ENCODE results near the gene CLIP2. TPM values are rescaled to one million over a fixed set of nuclear protein-coding genes. Genes with fewer than 3 reads are reported as not detected.

Gene CLIP2
- total and polyA plus RNA-seq, 2 of the 8 experiments (the other 6 are each of a cell fraction or from before 2014, with no cell fraction given) = 8.3 to 41.5 TPM

GRCh38 chr7:74360008-74360407 is 70.8 kb downstream of the CLIP2 start:
- Histone ChIP-seq H3K79me2 (ENCODE audit: control insufficient read depth in 1 of 2, insufficient read depth in 2 of 2, low read length in 2 of 2) (no peaks in the 10 kb centered on the region), H2BK15ac (ENCODE audit: low read length) (no peak overlapping the region), H2BK120ac (replicated peaks; ENCODE audit: low read depth, low read length) (no peak overlapping the region), H3K18ac (ENCODE audit: extremely low read depth, low read length) (no peak overlapping the region), H2BK20ac (ENCODE audit: low read length) (no peak overlapping the region), H3K4me1 (replicated peaks in 1 of 4; ENCODE audit: control insufficient read depth in 3 of 4, insufficient read depth in 4 of 4, low read length in 3 of 4) (peaks cover 0 to under 1% (median under 1%) of the 10 kb centered on the region in 4 experiments; a peak in 2 of 7 replicates), H2AFZ (ENCODE audit: low read length) (no peak overlapping the region), H3K14ac (ENCODE audit: insufficient read length) (no peak overlapping the region), H4K91ac (replicated peaks; ENCODE audit: insufficient read length, low read length) (no peak overlapping the region), H3K23me2 (ENCODE audit: low read depth, low read length) (peaks cover 2% of the 10 kb centered on the region; the same call in 1 of the 2 replicates), H3K4me3 (ENCODE audit: extremely low read depth in 1 of 4, insufficient read depth in 2 of 4, low read depth in 3 of 4, low read length in 4 of 4) (no peak overlapping the region), H3K9ac (replicated peaks in 1 of 4; ENCODE audit: extremely low read depth in 1 of 4, low read depth in 3 of 4, low read length in 3 of 4) (no peak overlapping the region), H4K5ac (ENCODE audit: insufficient read length, low read depth, low read length) (no peak overlapping the region), H3K56ac (replicated peaks; ENCODE audit: insufficient read length, low read depth, low read length) (no peak overlapping the region), H3K4me2 (ENCODE audit: insufficient read depth in 1 of 2, low read depth in 2 of 2, low read length in 2 of 2) (no peak overlapping the region), H2AK5ac (ENCODE audit: low read depth, low read length) (no peak overlapping the region), H2BK5ac (ENCODE audit: low read depth, low read length) (no peak overlapping the region; the same call in 1 of the 2 replicates), H3K9me3 (ENCODE audit: insufficient read depth in 2 of 2, low read depth in 1 of 2, low read length in 1 of 2) (no peaks in the 10 kb centered on the region; a peak in 1 of 4 replicates), H3K27ac (ENCODE audit: low read depth, low read length) (no peak overlapping the region), H4K8ac (ENCODE audit: extremely low read depth, insufficient read depth, low read length) (no peak overlapping the region), H3K23ac (ENCODE audit: insufficient read length) (no peak overlapping the region), H3K36me3 (ENCODE audit: control insufficient read depth in 2 of 4, insufficient read depth in 4 of 4, low read length in 3 of 4) (peaks cover 0 to 11% (median 5%) of the 10 kb centered on the region in 4 experiments; a peak in 4 of 8 replicates), H3K79me1 (ENCODE audit: low read depth, low read length) (no peaks in the 10 kb centered on the region), H2BK12ac (ENCODE audit: low read depth, low read length) (no peak overlapping the region), H3K4ac (replicated peaks; ENCODE audit: insufficient read length, low read depth, low read length) (no peak overlapping the region), H3K27me3 (replicated peaks in 1 of 4; ENCODE audit: control insufficient read depth in 3 of 4, extremely low read depth in 1 of 4, insufficient read depth in 3 of 4, low read length in 3 of 4) (no peaks in the 10 kb centered on the region), H4K20me1 (replicated peaks in 1 of 2; ENCODE audit: control insufficient read depth in 1 of 2, insufficient read depth in 2 of 2, low read length in 2 of 2) (no peaks in the 10 kb centered on the region)
- no peak for DNase-seq (ENCODE audit: low read depth in 1 of 2, low spot score in 2 of 2)
- FAIRE-seq = no peak
- WGBS, 2 experiments (ENCODE audit: extremely low coverage in 1 of 2, insufficient coverage in 1 of 2, insufficient read length in 1 of 2, insufficient replicate concordance in 2 of 2, low coverage in 1 of 2, low lambda C conversion rate in 2 of 2, missing lambda C conversion rate in 1 of 2) = 96% methylated on average over 9 of the region's 11 CpGs; no CpG with 5 or more reads in 1 of the 2 experiments
- ChIA-PET POLR2A (ENCODE audit: partially characterized antibody) (no interaction called here), CTCF (ENCODE audit: partially characterized antibody) (interaction anchor here (0.9 to 1.5 kb wide), 4 partner anchors 17 to 228 kb away, joined by 3 to 4 read pairs (median 3); no protein-coding TSS in a partner anchor)
- no peak for TF ChIP-seq BACH1 (IDR thresholded peaks at IDR 0.05; ENCODE audit: low read length)
- TF ChIP-seq TBP (IDR thresholded peaks at IDR 0.05; ENCODE audit: low read depth, low read length) = no peak
- TF ChIP-seq POLR2A (IDR thresholded peaks at IDR 0.05; ENCODE audit: control extremely low read depth in 1 of 2, low read depth in 2 of 2, low read length in 2 of 2) = no peak
- no peak for TF ChIP-seq SIX5 (IDR thresholded peaks at IDR 0.05; ENCODE audit: low read depth, low read length)
- no peak for TF ChIP-seq RFX5 (IDR thresholded peaks at IDR 0.05; ENCODE audit: borderline replicate concordance, low read depth, low read length)
